ENCODE data around the gene SLC9A9. TPM values are rescaled to one million over a fixed set of nuclear protein-coding genes. Genes with fewer than 3 reads are reported as not detected.

The SLC9A9 gene
- total and polyA plus RNA-seq, 2 of the 8 experiments (the other 6 are each of a cell fraction or from before 2014, with no cell fraction given) = 0.48 to 1.1 TPM

DNA sequence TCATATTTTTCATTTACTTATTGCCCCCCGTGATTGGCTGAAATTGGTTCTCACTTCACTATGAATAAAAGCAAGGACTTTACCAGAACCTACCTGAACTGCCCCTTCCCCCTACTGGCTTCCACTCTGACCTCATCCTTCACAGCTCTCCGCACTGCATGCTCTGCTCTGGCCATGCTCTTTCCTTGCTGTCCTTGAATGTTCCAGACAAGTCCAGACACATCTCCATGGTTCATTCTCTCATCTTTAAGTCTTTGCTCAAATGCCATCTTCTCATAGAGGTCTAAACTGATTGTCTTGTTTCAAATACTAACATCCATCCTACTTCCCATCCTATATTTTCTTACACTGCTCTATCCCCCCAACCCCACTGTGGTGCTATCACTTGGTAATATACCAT lies 599.3 kb downstream of the SLC9A9 start:
- H4K8ac ChIP-seq (ENCODE audit: extremely low read depth, insufficient read depth, low read length) = no peak overlapping the region
- no peak overlapping the region for H3K23ac ChIP-seq (ENCODE audit: insufficient read length)
- no peak for DNase-seq (ENCODE audit: low read depth in 1 of 2, low spot score in 2 of 2)
- WGBS, 2 experiments (ENCODE audit: extremely low coverage in 1 of 2, insufficient coverage in 1 of 2, insufficient read length in 1 of 2, insufficient replicate concordance in 2 of 2, low coverage in 1 of 2, low lambda C conversion rate in 2 of 2, missing lambda C conversion rate in 1 of 2) = 96% methylated on average over 2 of the region's 2 CpGs; no CpG with 5 or more reads in 1 of the 2 experiments
- FAIRE-seq = no peak
- H3K79me2 ChIP-seq (ENCODE audit: control insufficient read depth in 1 of 2, insufficient read depth in 2 of 2, low read length in 2 of 2) = no peaks in the 10 kb centered on the region
- ChIA-PET CTCF (ENCODE audit: partially characterized antibody) (no interaction called here), POLR2A (ENCODE audit: partially characterized antibody) (no interaction called here)
- no peak overlapping the region for H3K4ac ChIP-seq (replicated peaks; ENCODE audit: insufficient read length, low read depth, low read length)
- H3K9me3 ChIP-seq (ENCODE audit: insufficient read depth in 2 of 2, low read depth in 1 of 2, low read length in 1 of 2) = no peaks in the 10 kb centered on the region
- H2BK120ac ChIP-seq (replicated peaks; ENCODE audit: low read depth, low read length) = no peak overlapping the region
- H3K14ac ChIP-seq (ENCODE audit: insufficient read length) = no peak overlapping the region
- no peak overlapping the region for H2AK5ac ChIP-seq (ENCODE audit: low read depth, low read length)
- no peaks in the 10 kb centered on the region for H3K79me1 ChIP-seq (ENCODE audit: low read depth, low read length)
- no peak overlapping the region for H3K18ac ChIP-seq (ENCODE audit: extremely low read depth, low read length)
- H2AFZ ChIP-seq (ENCODE audit: low read length) = no peak overlapping the region
- no peak overlapping the region for H2BK12ac ChIP-seq (ENCODE audit: low read depth, low read length)
- H4K20me1 ChIP-seq (replicated peaks in 1 of 2; ENCODE audit: control insufficient read depth in 1 of 2, insufficient read depth in 2 of 2, low read length in 2 of 2) = no peaks in the 10 kb centered on the region
- H2BK15ac ChIP-seq (ENCODE audit: low read length) = no peak overlapping the region
- no peak for TF ChIP-seq CBX8 (IDR thresholded peaks at IDR 0.05; ENCODE audit: borderline replicate concordance, low read depth, low read length)
- no peak for TF ChIP-seq CHD1 (IDR thresholded peaks at IDR 0.05; ENCODE audit: low read depth, low read length)
- H3K4me1 ChIP-seq (replicated peaks in 1 of 4; ENCODE audit: control insufficient read depth in 3 of 4, insufficient read depth in 4 of 4, low read length in 3 of 4) = peaks cover 0 to 3% (median 0%) of the 10 kb centered on the region in 4 experiments; a peak in 1 of 7 replicates
- no peak overlapping the region for H3K56ac ChIP-seq (replicated peaks; ENCODE audit: insufficient read length, low read depth, low read length)
- no peak overlapping the region for H2BK20ac ChIP-seq (ENCODE audit: low read length)
- no peaks in the 10 kb centered on the region for H3K27me3 ChIP-seq (replicated peaks in 1 of 4; ENCODE audit: control insufficient read depth in 3 of 4, extremely low read depth in 1 of 4, insufficient read depth in 3 of 4, low read length in 3 of 4)
- no peak overlapping the region for H3K9ac ChIP-seq (replicated peaks in 1 of 4; ENCODE audit: extremely low read depth in 1 of 4, low read depth in 3 of 4, low read length in 3 of 4)
- H3K4me2 ChIP-seq (ENCODE audit: insufficient read depth in 1 of 2, low read depth in 2 of 2, low read length in 2 of 2) = no peak overlapping the region
- no peaks in the 10 kb centered on the region for H3K23me2 ChIP-seq (ENCODE audit: low read depth, low read length)
- H2BK5ac ChIP-seq (ENCODE audit: low read depth, low read length) = no peak overlapping the region
- no peaks in the 10 kb centered on the region for H3K36me3 ChIP-seq (ENCODE audit: control insufficient read depth in 2 of 4, insufficient read depth in 4 of 4, low read length in 3 of 4)
- no peak overlapping the region for H4K91ac ChIP-seq (replicated peaks; ENCODE audit: insufficient read length, low read length)
- H4K5ac ChIP-seq (ENCODE audit: insufficient read length, low read depth, low read length) = no peak overlapping the region
- H3K27ac ChIP-seq (ENCODE audit: low read depth, low read length) = no peak overlapping the region
- H3K4me3 ChIP-seq (ENCODE audit: extremely low read depth in 1 of 4, insufficient read depth in 2 of 4, low read depth in 3 of 4, low read length in 4 of 4) = no peak overlapping the region
